Suprapubic skin (tissue), 4 donors: Measurements from ENCODE around the gene PHLDA3. TPM values are rescaled to one million over a fixed set of nuclear protein-coding genes. Genes with fewer than 3 reads are reported as not detected.

Experiments
- DNase-seq, 2 donors: peaks; one replicate each; pipeline ENCODE4 v3.0.0-alpha.2; 2019; ENCODE audit warnings: low spot score in 2 of 2
- H3K27ac ChIP-seq: fragments of 200-600 bp; sonication (generic); one replicate; pipeline ENCODE4 v1.5.1; 2019
- H3K27me3 ChIP-seq: fragments of 200-600 bp; sonication (generic); one replicate; pipeline ENCODE4 v1.5.1; 2019
- H3K36me3 ChIP-seq: fragments of 200-600 bp; sonication (generic); one replicate; pipeline ENCODE4 v1.5.1; 2019
- H3K4me1 ChIP-seq: fragments of 200-600 bp; sonication (generic); one replicate; pipeline ENCODE4 v1.5.1; 2019
- H3K4me3 ChIP-seq: fragments of 200-600 bp; sonication (generic); one replicate; pipeline ENCODE4 v1.5.1; 2019; ENCODE audit warnings: mild to moderate bottlenecking
- H3K9me3 ChIP-seq: fragments of 200-600 bp; sonication (generic); one replicate; pipeline ENCODE4 v1.5.1; 2019
- EP300 ChIP-seq: sonication (generic); formaldehyde crosslinking; IDR thresholded peaks from one replicate; pipeline ENCODE4 v1.6.1; 2017; ENCODE audit warnings: antibody characterized with exemption
- POLR2A ChIP-seq, 2 donors: fragments of 450-650 bp; IDR thresholded peaks; one replicate each; pipeline ENCODE4 v1.6.1; 2017; ENCODE audit warnings: antibody characterized with exemption in 2 of 2, mild to moderate bottlenecking in 2 of 2, moderate library complexity in 2 of 2
- POLR2AphosphoS5 ChIP-seq, 3 donors: sonication (generic); formaldehyde crosslinking; IDR thresholded peaks; one replicate each; pipeline ENCODE4 v1.6.1; 2017; ENCODE audit warnings: antibody characterized with exemption in 3 of 3
- WGBS: methylation state at CpG from one replicate; pipeline ENCODE4 v1.1.5; 2018; 5-methylcytosine and 5-hydroxymethylcytosine counted together
- total RNA-seq, 4 donors: library from RNA; depleted of rRNA; stranded (reverse); fragments of >200 nt; gene quantifications; one replicate each; pipeline ENCODE4 v1.1.0, GENCODE V29; 2016
- TF ChIP-seq, protein P1 (sequence below), 2 donors: fragments of 200-600 bp in 1 of 2; fragments of 450-650 bp in 1 of 2; sonication (generic) in 1 of 2; IDR thresholded peaks; one replicate each; pipeline ENCODE4 v1.5.1; 2016 to 2019; ENCODE audit warnings: antibody characterized with exemption in 2 of 2, mild to moderate bottlenecking in 1 of 2, moderate library complexity in 1 of 2

PHLDA3 gene
- total RNA-seq, 4 donors from 2014 or later: 31.5 to 61.1 (median 44.5) TPM

DNA sequence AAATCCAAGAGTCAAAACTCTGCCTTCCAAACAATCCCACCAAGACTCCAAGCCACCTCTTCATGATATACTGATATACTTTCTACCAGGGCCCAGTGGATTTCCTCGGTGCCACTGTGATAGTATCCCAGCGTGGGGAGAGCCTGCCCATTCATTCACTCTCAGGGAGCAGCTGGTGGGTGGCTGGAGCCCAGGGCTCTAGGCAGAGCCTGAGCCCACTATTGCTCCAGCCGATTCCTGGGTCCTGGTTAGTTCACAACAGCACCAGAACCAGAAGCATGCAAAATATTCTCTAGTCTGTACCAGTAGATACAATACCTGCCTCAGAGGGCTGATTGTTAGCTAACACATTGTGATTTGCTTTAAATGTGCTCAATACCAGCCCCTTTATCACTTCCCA lies 37.1 kb upstream of the PHLDA3 start:
- H3K27me3 ChIP-seq: no peaks in the 10 kb centered on the region
- TF ChIP-seq POLR2AphosphoS5 (IDR thresholded peaks at IDR 0.05) (no peak), POLR2A (IDR thresholded peaks at IDR 0.05) (no peak), EP300 (no peak)
- TF ChIP-seq, protein P1, sequence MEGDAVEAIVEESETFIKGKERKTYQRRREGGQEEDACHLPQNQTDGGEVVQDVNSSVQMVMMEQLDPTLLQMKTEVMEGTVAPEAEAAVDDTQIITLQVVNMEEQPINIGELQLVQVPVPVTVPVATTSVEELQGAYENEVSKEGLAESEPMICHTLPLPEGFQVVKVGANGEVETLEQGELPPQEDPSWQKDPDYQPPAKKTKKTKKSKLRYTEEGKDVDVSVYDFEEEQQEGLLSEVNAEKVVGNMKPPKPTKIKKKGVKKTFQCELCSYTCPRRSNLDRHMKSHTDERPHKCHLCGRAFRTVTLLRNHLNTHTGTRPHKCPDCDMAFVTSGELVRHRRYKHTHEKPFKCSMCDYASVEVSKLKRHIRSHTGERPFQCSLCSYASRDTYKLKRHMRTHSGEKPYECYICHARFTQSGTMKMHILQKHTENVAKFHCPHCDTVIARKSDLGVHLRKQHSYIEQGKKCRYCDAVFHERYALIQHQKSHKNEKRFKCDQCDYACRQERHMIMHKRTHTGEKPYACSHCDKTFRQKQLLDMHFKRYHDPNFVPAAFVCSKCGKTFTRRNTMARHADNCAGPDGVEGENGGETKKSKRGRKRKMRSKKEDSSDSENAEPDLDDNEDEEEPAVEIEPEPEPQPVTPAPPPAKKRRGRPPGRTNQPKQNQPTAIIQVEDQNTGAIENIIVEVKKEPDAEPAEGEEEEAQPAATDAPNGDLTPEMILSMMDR (IDR thresholded peaks at IDR 0.05): no peak
- peak overlapping the region; percentile 79 for H3K4me3 ChIP-seq
- H3K9me3 ChIP-seq: no peaks in the 10 kb centered on the region
- H3K36me3 ChIP-seq: no peaks in the 10 kb centered on the region
- WGBS: 36% methylated on average over 3 of the region's 3 CpGs
- no peak for DNase-seq
- H3K27ac ChIP-seq: peak overlapping the region; percentile 91
- peaks cover 64% of the 10 kb centered on the region for H3K4me1 ChIP-seq

DNA sequence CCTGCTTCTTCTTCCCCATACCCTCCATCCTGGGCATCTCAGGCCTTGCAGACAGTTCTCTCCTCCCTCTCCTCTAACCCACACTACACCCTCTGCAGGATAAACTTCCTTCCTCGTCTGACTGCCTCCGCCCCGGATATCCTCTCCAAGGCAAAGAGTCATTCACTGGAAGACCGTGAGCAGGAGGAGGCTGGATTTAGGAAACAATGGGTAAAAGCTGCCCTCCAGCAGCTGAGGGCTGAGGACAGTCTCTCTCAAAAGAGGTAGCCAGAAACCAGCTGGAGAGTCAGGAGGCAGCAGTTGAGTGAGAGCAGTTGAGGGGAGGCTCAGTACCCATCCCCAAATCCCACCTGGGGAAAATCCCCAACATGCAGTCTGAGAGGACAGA lies 36.5 kb upstream of the PHLDA3 start:
- 6% methylated on average over 4 of the region's 4 CpGs for WGBS
- DNase-seq: no peak
- Histone ChIP-seq H3K4me3 (peak overlapping the region; percentile 79), H3K4me1 (peaks cover 70% of the 10 kb centered on the region), H3K27ac (peak overlapping the region; percentile 91), H3K9me3 (no peaks in the 10 kb centered on the region), H3K27me3 (no peaks in the 10 kb centered on the region), H3K36me3 (no peaks in the 10 kb centered on the region)
- TF ChIP-seq POLR2AphosphoS5 (IDR thresholded peaks at IDR 0.05): no peak
- no peak for TF ChIP-seq EP300
- TF ChIP-seq POLR2A (IDR thresholded peaks at IDR 0.05): no peak
- TF ChIP-seq, protein P1 (IDR thresholded peaks at IDR 0.05): no peak

DNA sequence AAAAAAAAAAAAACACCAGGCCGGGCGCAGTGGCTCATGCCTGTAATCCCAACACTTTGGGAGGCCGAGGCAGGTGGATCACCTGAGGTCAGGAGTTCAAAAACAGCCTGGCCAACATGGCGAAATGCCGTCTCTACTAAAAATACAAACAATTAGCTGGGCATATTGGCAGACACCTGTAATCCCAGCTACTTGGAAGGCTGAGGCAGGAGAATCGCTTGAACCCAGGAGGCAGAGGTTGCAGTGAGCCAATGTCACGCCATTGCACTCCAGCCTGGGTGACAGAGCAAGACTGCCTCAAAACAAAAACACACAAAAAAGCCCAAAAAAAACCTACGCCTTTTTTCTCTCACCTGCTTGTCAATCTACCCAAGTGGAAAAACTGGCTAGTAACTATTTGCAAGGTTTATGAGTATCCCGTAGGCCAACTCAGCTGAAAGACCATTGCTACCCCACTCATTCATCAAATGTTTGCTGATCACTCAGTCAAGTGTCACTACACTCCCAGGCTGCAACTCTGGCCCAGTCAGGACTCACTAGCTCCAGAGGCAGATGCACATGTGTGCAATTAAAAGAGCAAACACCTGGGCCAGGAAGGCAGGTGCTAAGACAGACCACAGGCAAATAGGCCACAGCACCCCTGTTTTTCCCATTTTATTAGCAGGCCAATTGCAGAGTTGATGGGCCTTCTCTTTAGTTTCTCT lies 36.0 kb upstream of the PHLDA3 start:
- no peaks in the 10 kb centered on the region for H3K27me3 ChIP-seq
- H3K4me1 ChIP-seq: peaks cover 75% of the 10 kb centered on the region
- H3K36me3 ChIP-seq: no peaks in the 10 kb centered on the region
- peak overlapping the region; percentile 72 for H3K27ac ChIP-seq
- no peak for DNase-seq
- TF ChIP-seq POLR2AphosphoS5 (IDR thresholded peaks at IDR 0.05): no peak
- TF ChIP-seq POLR2A (IDR thresholded peaks at IDR 0.05): no peak
- TF ChIP-seq EP300: no peak
- TF ChIP-seq, protein P1 (IDR thresholded peaks at IDR 0.05): no peak
- 82% methylated on average over 9 of the region's 9 CpGs for WGBS
- no peaks in the 10 kb centered on the region for H3K9me3 ChIP-seq
- peak overlapping the region; percentile 79 for H3K4me3 ChIP-seq

DNA sequence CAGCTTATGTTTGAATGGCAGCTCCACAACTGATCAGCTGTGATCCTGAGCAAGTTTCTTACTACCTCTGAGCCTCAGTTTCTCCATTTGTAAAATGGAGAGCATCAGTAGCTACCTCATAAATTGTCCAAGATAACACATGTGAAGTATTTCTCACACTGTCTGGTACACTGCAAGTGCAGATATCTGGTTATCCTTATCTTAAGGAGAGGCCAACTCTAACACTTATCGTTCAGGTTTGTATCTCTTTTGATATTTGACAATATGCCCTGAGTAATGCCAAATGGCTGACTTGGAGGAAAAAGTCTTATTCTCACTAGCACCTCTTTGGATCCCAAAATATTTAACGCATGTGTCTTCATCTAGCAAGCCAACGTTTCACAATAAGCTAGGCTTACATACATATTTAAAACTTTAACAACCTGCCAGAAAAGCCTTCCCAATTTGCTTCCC lies 35.2 kb upstream of the PHLDA3 start:
- H3K36me3 ChIP-seq: no peaks in the 10 kb centered on the region
- 57% methylated on average over 3 of the region's 3 CpGs for WGBS
- no peak for DNase-seq
- peak overlapping the region; percentile 72 for H3K27ac ChIP-seq
- H3K4me3 ChIP-seq: peak overlapping the region; percentile 79
- H3K27me3 ChIP-seq: no peaks in the 10 kb centered on the region
- no peaks in the 10 kb centered on the region for H3K9me3 ChIP-seq
- H3K4me1 ChIP-seq: peaks cover 80% of the 10 kb centered on the region
- TF ChIP-seq EP300 (no peak), POLR2AphosphoS5 (IDR thresholded peaks at IDR 0.05) (no peak), POLR2A (IDR thresholded peaks at IDR 0.05) (no peak)
- TF ChIP-seq, protein P1 (IDR thresholded peaks at IDR 0.05): no peak

DNA sequence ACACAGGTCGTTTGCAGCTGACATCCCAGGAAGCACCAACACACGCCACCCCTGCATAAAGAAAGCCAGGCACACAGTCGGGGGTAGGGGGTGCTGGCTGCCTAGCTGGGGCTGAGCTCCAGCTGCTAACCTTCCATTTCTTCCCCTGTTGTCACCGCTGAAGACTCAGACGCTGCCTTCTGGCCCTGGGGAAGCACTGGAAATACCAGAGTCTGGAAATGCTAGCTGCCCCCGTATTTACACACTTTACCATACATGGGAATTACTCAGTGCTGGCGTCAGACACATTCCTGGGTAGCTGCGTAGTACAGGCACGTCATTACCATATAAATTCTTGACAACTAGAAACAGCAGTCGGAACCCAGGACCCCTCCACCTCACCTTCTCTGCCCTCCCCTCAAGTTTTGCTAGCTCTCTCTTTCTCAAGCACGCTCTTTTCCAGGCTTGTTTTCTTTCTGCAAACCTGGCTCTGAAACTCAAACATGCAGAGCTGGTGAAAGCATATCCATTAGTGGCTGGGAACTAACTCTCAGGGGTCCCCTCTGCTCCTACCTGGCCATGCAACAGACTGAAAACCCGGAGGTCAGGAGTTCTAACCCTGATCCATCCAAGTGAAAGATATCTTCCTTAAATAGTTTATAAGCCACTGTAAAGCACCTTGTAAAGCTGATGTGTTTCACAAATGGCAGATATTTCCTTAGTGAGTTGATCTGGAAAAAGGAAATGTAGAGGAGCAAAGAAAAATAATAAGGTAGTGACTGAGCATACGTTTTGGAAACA lies 34.6 kb upstream of the PHLDA3 start:
- WGBS: 33% methylated on average over 13 of the region's 13 CpGs
- Histone ChIP-seq H3K27ac (peak overlapping the region; percentile 72), H3K4me1 (peaks cover 83% of the 10 kb centered on the region), H3K9me3 (no peaks in the 10 kb centered on the region), H3K4me3 (peak overlapping the region; percentile 79), H3K36me3 (peaks cover under 1% of the 10 kb centered on the region), H3K27me3 (no peaks in the 10 kb centered on the region)
- no peak for DNase-seq
- TF ChIP-seq EP300: peak; percentile 87
- TF ChIP-seq POLR2AphosphoS5 (IDR thresholded peaks at IDR 0.05): no peak
